ENCODE results near the gene DNAH11.
"Not testable (repeated sequence)": the region's sequence is repeated elsewhere in the genome, so short reads cannot be mapped to it uniquely, and the experiment has no call there.

Gene DNAH11

GRCh38 chr7:21718391-21718790, 175.6 kb downstream of the DNAH11 start:
- DNase-seq: no peak

GRCh38 chr7:21719846-21720245, 177.0 kb downstream of the DNAH11 start:
- no peak for DNase-seq

- DNase-seq: no peak
Measured at GRCh38 chr7:21722371-21722770, 179.5 kb downstream of the DNAH11 start.

- DNase-seq: no peak
Measured at GRCh38 chr7:21724562-21724961, 181.7 kb downstream of the DNAH11 start.

GRCh38 chr7:21730399-21730798, 187.6 kb downstream of the DNAH11 start:
- no peak for DNase-seq

- DNase-seq: no peak
Measured at GRCh38 chr7:21731977-21732376, 189.1 kb downstream of the DNAH11 start.

GRCh38 chr7:21732956-21733355, 190.1 kb downstream of the DNAH11 start:
- not testable (repeated sequence) for DNase-seq

- DNase-seq: no peak
Measured at GRCh38 chr7:21733837-21734236, 191.0 kb downstream of the DNAH11 start.

- DNase-seq: no peak
Measured at GRCh38 chr7:21743493-21743892, 200.7 kb downstream of the DNAH11 start.

- no peak for DNase-seq
Measured at GRCh38 chr7:21746949-21747348, 204.1 kb downstream of the DNAH11 start.

- DNase-seq: no peak
Measured at GRCh38 chr7:21747806-21748205, 205.0 kb downstream of the DNAH11 start.

- no peak for DNase-seq
Measured at GRCh38 chr7:21749378-21749777, 206.5 kb downstream of the DNAH11 start.

- DNase-seq: no peak
Measured at GRCh38 chr7:21753071-21753470, 210.2 kb downstream of the DNAH11 start.

- DNase-seq: no peak
Measured at GRCh38 chr7:21754963-21755362, 212.1 kb downstream of the DNAH11 start.

GRCh38 chr7:21757537-21758282, 214.9 kb downstream of the DNAH11 start:
- no peak for DNase-seq

- no peak for DNase-seq
Measured at GRCh38 chr7:21758286-21758685, 215.4 kb downstream of the DNAH11 start.

- DNase-seq: no peak
Measured at GRCh38 chr7:21762469-21762868, 219.6 kb downstream of the DNAH11 start.

GRCh38 chr7:21763818-21764217, 221.0 kb downstream of the DNAH11 start:
- no peak for DNase-seq

- no peak for DNase-seq
Measured at GRCh38 chr7:21766218-21766617, 223.4 kb downstream of the DNAH11 start.

- peak; percentile 69 to 72 for DNase-seq
Measured at GRCh38 chr7:21767300-21767900, 224.6 kb downstream of the DNAH11 start.

GRCh38 chr7:21768279-21768678, 225.4 kb downstream of the DNAH11 start:
- DNase-seq: no peak

- no peak for DNase-seq
Measured at GRCh38 chr7:21771266-21771665, 228.4 kb downstream of the DNAH11 start.

- DNase-seq: no peak
Measured at GRCh38 chr7:21771906-21772610, 229.2 kb downstream of the DNAH11 start.

- DNase-seq: no peak
Measured at GRCh38 chr7:21773326-21773725, 230.5 kb downstream of the DNAH11 start.

All from Kasumi-1 (cell line).